ENCODE results near the gene AIFM2.
"Not testable (repeated sequence)": the region's sequence is repeated elsewhere in the genome, so short reads cannot be mapped to it uniquely, and the experiment has no call there.

AIFM2 gene

DNA sequence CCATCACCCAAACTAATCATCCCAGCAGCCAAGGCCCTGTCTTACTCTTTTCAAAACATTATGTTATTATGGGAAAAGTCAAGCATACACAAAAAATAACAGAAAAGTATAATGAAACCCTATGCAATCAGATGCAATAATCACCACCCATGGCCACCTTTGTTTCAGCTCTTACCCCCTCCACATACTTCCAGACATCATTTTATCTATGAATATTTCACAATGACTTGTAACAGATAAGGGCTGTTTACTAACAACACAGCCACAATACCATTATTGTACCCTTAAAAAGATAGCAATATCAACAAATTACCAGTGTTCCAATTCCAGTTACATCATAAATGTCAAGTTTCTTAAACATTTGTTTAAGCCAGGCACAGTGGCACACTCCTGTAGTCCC is 35.2 kb downstream of the AIFM2 start:
- in situ Hi-C loops (cut with MboI; ENCODE audit: low pct_unique_long_range_greater_than_20kb, low sequenced_read_pairs) = no loop called here
- no peak for DNase-seq

DNA sequence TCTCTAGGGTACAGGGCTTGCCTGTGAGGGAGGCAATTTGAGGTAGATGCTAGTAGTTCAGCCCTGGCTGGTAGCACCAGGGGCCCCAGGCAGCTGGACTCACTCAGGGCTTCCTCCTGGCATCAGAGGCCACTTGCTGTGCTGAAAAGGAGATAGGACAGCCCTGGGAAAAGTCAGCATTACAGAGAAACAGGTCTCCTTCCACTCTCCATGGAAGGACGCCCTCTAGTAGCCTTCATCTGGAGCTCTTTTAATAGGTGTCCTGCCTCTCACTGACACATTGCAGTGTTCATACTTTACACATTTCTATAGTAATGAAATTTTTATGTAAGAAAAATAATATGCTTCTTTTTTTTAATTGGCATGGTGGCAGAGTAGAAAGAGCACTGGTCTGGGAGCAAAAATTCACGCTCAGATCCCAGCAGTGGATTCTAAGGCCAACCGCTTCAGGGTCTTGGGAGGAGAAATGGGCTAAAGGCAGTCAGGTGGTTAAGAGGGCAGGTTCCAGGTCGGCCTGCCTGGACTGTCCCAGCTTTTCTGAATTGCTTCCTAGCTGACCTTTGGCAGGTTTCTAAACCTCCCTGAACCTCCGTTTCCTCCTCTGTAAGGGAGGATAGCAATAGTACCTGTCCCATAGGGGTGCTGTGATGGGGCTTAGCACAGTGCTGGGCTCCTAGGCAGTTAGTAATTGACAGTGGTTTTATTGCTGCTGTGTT is 35.8 kb downstream of the AIFM2 start:
- in situ Hi-C loops (cut with MboI; ENCODE audit: low pct_unique_long_range_greater_than_20kb, low sequenced_read_pairs) = no loop called here
- DNase-seq = no peak

DNA sequence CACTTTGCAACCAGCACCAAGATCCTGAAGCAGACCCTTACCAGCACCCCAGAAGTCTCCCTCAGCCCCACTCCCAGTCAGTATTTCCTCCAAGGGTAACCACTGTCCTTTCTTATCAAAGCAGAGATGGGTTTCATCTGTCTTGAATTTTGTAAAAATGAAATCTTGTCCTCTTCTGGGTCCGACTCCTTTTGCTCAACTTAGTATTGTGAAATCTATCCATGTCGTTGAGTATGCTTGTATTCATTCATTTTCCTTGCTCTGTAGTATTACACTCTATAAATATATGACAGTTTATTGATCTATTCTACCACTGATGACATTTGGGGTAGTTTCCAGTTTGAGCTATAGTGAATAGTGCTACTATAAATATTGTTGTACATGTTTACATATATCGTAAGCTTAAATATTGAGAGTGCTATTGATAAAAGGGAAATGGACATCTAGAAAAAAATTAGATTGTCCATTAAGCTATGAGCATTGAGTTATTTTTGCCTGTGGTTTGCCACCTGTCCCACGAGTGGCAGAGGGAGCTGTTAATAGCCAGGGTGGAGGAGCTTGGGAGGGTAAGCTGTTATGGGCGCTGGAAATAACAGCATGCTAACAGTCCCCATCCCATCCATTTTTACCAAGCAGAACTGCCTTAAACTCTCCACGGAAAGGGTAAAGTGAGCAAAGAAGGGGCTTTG is 36.5 kb downstream of the AIFM2 start:
- no peak for DNase-seq
- in situ Hi-C loops (cut with MboI; ENCODE audit: low pct_unique_long_range_greater_than_20kb, low sequenced_read_pairs) = no loop called here

DNA sequence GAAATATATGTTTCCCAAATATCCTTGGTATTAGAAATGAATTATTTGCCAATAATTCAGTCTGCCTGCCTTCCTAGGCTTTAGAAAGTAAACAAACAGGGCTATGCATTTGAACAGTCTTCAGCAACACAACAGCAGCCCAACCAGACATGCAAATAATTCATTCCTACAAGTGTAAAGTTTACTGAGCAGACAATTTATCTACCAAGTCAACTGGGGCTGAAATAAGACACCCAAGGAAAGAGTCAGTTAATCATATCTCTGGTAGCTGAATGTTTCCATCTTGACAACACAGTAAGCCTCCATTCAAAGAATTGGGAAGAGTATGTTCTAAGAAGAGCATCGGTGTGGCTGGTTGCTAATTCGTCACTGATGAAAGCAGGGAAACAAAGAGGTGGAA is 38.4 kb downstream of the AIFM2 start:
- in situ Hi-C loops (cut with MboI; ENCODE audit: low pct_unique_long_range_greater_than_20kb, low sequenced_read_pairs) = no loop called here

DNA sequence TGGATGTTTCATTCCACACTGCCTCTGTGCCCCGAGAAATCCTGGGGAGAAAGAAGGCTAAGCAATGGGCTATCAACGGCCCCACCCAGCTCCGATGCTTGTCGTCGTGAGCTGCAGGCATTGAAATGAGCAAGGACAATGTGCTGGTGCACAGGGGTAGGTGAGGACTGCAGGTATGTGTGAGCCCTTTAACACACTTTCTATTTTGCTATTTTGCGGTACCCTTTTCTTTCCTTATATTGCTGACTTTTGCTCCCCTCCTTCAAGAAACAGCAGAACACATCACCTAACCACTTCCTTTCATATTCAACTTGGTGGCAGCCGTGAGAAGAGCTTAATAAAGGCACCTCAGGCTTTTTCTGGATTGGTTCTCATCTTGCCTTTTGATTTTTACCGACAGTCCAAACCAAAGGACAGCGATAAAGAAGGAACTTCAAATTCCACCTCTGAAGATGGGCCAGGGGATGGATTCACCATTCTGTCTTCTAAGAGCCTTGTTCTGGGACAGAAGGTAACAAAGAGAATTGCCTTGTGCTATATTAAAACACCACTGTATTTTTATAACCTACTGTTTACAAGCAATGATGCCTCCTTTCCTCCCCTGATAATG is 39.2 kb downstream of the AIFM2 start:
- in situ Hi-C loops (cut with MboI; ENCODE audit: low pct_unique_long_range_greater_than_20kb, low sequenced_read_pairs) = no loop called here
- no peak for DNase-seq

More for the DNA sequence above, 38.4 kb downstream of the AIFM2 start:
- DNase-seq = no peak

DNA sequence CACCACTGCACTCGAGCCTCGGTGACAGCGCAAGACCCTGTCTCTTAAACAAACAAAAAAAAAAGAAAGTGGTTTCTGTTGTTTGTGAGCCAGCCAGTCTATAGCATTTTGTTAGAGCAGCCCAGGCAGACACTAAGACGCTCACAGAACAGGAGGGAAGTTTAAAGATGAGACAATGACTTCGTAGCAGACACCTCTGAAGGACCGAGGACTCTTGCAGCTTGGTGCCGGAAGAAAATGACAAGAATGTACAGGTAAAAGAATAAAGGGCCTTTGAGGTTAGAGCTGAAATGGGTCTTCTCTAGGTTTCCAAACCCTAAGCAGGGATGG is 40.3 kb downstream of the AIFM2 start:
- no peak for DNase-seq
- in situ Hi-C loops (cut with MboI; ENCODE audit: low pct_unique_long_range_greater_than_20kb, low sequenced_read_pairs) = no loop called here

DNA sequence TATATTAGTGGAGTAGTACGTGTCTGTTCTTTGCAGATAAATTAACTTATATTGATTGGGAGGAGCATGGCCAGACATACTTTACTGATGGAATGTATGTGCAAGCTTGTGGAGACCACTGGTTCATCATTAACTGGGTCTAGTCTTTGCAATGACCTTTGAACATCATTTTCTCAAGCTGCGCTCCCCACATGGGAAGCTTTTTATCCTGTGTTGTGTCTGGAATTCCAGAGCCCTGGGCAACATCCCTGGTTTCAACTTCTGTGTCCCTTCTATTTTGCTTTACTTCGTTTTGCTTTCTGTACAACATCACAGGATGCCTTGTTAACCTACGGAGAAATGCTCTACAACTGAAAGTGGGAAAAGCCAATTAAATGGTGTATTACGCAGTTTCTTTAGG is 41.7 kb downstream of the AIFM2 start:
- in situ Hi-C loops (cut with MboI; ENCODE audit: low pct_unique_long_range_greater_than_20kb, low sequenced_read_pairs) = no loop called here
- DNase-seq = no peak

DNA sequence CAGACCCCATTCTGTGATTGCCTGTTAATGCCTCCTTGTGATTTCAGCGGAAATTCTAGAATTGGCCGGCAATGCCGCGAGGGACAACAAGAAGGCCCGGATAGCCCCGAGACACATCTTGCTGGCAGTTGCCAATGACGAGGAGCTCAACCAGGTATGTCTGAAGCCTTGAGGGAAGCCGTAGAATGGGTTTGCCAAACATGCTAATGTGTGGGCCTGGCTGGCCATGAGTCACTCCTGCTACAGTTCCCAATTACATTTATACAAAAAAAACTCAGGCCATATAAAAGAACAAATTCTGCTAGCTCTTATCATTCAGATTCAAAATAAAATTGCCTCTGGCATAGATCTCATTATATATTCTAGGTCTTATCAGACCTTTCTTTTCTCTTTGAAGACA is 42.6 kb downstream of the AIFM2 start:
- in situ Hi-C loops (cut with MboI; ENCODE audit: low pct_unique_long_range_greater_than_20kb, low sequenced_read_pairs) = no loop called here

DNA sequence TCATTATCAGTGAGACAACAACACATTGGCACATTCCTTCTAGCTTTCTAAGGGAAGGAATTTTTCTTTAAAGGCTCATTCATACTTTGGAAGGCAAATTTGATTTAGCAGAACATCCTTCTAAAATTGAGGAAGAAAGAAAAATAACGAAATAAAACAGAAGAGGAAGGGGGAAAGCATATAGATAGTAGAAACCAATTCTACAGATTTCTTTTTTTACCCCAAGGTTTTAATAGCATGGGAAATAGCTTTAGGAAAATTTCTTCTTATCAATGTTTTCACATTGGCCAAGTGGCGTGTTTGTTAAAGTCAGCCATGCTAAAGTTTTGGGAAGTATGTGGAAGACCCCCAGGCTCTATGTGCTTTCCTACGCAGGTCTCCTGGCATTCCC is 44.3 kb downstream of the AIFM2 start:
- in situ Hi-C loops (cut with MboI; ENCODE audit: low pct_unique_long_range_greater_than_20kb, low sequenced_read_pairs) = no loop called here
- DNase-seq = no peak

More for the DNA sequence above, 42.6 kb downstream of the AIFM2 start:
- DNase-seq = no peak

DNA sequence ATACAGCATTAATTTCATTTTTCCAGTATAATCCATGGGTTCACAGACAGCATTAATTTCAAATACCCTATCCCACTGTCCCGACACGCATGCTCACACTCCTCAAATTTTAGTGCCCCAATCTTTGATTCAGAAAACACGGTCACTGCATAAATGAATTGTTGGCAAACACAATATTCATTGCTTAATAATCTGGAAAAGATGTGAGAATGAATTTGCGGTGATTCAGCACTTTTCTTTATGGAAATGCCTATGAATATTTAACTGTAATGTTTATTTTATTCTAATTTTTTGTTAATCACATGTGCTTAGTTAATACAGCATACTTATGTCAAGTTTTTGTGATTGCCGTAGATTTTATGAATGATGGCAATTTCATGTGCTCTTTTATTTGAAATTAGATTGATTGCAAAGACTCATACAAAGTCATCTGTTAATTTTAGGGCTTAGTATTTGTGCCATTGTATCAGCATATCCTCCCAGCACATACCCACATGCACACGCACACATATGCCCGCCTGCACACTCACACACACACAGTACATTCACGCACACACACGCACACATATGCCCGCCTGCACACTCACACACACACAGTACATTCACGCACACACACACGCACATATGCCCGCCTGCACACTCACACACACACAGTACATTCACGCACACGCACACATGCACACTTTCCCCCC is 44.9 kb downstream of the AIFM2 start:
- in situ Hi-C loops (cut with MboI; ENCODE audit: low pct_unique_long_range_greater_than_20kb, low sequenced_read_pairs) = no loop called here

DNA sequence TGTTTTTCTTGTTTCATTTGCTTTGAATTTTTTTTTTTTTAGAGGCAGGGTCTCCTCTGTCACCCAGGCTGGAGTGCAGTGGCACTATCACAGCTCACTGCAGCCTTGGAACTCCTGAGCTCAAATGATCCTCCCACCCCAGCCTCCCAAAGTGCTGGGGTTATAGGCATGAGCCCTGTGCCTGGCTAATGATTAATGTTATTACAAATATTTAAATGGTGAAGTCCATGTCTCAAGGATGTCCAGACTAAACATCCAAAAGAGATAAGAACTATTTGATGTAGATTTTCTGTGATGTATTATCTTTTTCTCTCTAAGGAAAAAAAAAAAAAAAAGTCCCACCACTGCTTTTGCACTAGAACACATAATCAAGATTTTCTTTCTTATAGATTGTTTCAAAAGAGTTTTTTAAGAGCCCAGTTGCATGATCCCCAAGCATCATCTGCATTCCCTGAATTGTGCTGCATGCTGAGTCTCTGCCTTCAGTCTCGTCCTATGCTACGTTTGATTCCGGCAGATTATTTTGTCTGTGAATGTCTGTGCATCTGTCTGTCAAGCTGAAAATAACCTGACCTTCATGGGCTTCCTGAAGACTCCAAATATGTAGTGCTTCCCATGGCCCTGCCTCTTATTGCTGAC is 46.5 kb downstream of the AIFM2 start:
- in situ Hi-C loops (cut with MboI; ENCODE audit: low pct_unique_long_range_greater_than_20kb, low sequenced_read_pairs) = no loop called here
- DNase-seq = no peak

More for the DNA sequence above, 44.9 kb downstream of the AIFM2 start:
- no peak for DNase-seq

DNA sequence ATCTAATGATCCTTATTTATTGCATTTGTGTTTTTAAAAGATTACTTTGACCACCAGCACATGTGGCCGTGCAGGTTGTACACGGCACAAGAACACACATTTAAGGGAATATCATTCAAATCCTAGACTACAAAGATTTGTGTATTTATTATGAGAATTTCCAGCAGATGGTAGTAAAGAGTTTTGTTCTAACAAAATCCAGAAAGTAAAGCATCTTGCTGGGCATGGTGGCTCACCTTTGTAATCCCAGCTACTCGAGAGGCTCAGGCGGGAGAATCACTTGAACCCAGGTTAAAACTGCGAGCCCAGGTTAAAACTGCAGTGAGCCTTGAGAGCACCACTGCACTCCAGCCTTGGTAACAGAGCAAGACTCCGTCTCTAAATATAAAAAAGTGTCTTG is 48.4 kb downstream of the AIFM2 start:
- DNase-seq = peak; percentile 11
- in situ Hi-C loops (cut with MboI; ENCODE audit: low pct_unique_long_range_greater_than_20kb, low sequenced_read_pairs) = no loop called here

DNA sequence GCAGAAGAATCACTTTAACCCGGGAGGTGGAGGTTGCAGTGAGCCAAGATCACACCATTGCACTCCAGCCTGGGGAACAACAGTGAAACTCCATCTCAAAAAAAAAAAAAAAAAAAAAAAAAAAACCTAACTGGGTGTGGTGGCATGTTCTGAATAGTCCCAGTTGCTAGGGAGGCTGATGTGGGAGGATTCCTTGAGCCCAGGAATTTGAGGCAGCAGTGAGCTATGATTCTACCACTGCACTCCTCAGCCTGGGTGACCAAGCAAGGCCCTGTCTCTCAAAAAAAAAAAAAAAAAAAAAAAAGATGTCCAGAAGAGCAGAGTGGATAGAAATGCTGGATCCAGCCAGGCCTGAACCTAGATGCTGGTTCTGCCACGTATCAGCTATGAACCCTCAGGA is 51.8 kb downstream of the AIFM2 start:
- DNase-seq; in situ Hi-C loops (cut with MboI; ENCODE audit: low pct_unique_long_range_greater_than_20kb, low sequenced_read_pairs): not testable (repeated sequence)

DNA sequence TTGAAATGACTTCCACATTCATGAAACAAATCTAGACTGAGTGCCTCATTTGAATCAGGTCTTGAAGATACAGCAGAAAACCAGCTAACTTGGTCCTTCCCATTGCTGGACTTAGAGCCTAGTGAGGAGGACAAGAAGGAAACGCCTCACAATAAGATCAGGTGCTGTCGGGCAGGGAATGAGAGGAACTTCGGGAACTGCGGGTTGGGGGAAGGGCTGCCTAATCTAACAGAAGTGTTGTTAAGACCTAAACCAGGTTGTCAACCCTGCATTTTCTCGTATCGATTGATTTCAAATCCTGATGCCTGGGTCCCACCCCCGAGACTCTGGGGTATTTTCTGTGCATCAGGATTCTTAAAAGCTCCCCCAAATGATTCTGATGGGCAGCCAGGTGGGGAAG is 53.7 kb downstream of the AIFM2 start:
- no peak for DNase-seq
- in situ Hi-C loops (cut with MboI; ENCODE audit: low pct_unique_long_range_greater_than_20kb, low sequenced_read_pairs) = no loop called here

DNA sequence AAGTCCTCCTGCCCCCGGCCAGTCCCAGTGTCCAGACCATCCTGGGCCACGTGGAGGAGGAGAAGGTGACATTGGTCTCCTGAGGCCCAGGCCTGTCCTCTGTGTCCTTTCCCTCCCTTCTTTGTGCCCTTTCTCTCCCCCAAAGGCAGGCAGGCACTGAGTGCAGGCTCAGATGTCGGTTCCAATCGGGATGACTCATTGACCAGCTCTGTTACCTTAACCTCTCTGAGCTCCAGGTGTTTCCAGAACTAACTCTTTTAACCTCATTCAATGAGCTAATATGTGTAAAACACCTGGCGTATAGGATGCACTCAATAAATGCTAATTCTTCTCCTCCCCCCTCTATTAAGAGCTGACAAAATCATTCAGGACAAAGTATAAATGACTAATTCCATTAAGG is 54.3 kb downstream of the AIFM2 start:
- in situ Hi-C loops (cut with MboI; ENCODE audit: low pct_unique_long_range_greater_than_20kb, low sequenced_read_pairs) = no loop called here
- no peak for DNase-seq

DNA sequence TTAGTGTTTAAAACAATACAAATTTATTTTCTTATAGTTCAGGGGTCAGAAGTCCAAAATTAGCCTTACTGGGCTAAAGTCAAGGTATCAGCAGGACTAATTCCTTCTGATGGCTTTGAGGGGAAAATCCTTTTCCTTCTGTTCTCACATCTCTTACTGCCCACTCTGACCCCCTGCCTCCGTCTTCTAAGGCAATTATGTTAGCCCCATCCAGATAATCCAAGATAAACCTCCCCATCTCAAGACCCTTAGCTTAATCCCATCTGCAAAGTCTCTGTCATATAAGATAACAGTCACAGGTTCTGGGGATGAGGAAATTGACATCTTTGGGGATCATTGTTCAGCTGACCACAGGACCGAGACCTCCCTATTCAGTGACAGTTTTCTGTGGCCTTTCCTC is 57.7 kb downstream of the AIFM2 start:
- in situ Hi-C loops (cut with MboI; ENCODE audit: low pct_unique_long_range_greater_than_20kb, low sequenced_read_pairs) = no loop called here

DNA sequence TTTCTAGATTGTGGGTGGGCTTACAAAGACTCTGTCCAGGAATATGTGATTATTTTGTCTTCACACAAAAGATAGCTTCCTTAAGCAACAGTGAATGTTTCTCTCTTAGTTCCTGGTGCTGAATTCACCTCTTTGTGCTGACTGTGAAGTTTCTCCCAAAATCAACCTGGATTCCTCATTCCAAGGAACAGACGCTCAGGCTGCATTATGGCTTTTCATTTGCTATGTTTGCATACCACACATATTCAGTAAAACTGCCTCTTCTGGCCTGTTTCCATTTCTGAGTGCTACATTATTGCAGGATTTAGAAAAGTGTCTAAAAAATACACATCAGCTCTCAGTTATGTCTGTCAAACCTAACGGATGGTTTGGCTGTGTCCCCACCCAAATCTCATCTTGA is 58.5 kb downstream of the AIFM2 start:
- no peak for DNase-seq
- in situ Hi-C loops (cut with MboI; ENCODE audit: low pct_unique_long_range_greater_than_20kb, low sequenced_read_pairs) = no loop called here

More for the DNA sequence above, 57.7 kb downstream of the AIFM2 start:
- DNase-seq = no peak

DNA sequence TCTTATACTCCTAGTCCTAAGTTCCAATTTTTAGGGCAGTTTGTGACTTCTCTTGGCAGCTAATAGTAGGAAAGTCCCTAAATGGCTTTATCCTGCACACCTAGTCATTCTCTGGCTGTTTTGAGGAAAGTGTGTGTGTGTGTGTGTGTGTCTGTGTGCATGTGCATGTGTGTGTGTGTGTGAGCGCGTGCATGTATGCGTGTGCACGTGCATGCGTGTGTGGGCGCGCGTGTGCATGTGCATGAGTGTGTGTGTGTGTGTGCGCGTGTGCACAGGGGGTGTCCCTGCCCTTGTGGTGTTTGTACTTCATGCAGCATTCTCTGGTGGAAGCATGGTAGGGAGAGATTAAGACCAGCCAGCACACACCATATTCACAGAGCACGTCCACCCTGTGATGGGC is 61.8 kb downstream of the AIFM2 start:
- in situ Hi-C loops (cut with MboI; ENCODE audit: low pct_unique_long_range_greater_than_20kb, low sequenced_read_pairs) = no loop called here
- no peak for DNase-seq

DNA sequence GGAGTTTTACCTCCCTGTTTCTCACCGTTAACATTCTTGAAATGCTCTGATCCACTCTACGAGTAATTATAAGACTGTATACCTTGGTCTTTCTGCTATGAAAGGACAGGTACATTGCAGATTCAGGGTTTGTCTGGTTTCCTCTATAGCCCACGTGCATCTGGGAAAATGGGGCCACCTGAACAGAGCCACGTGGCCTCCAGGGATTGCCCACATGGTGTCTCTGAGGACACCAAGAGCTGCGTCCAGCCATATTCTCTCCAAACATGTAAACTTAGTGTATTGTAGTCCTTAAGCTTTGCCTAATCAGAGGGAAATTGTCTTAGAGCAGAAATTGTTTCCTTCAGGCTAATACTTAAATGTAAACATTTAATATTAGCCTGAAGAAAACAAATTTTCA is 63.3 kb downstream of the AIFM2 start:
- DNase-seq = no peak
- in situ Hi-C loops (cut with MboI; ENCODE audit: low pct_unique_long_range_greater_than_20kb, low sequenced_read_pairs) = no loop called here

DNA sequence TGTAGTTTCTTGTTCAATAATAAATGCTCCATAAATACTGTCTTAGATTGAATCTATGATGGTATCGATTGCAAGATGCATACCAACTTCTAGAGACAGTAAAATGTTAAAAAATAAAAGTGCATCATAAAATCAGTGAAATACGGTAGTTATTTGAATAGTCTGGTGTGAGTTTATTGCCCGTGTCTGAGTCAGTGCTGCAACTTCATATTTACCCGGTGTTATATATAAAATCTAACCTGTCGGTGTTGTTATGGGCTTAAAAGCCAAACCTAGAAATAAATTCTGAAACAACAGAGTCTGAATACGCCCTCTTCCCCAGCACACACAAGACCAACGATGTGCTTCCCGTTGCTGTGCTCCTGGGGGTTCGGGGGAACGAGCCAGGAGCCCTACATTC is 63.7 kb downstream of the AIFM2 start:
- no peak for DNase-seq
- in situ Hi-C loops (cut with MboI; ENCODE audit: low pct_unique_long_range_greater_than_20kb, low sequenced_read_pairs) = no loop called here
